Kidney glomerular epithelial cell (primary cell): ENCODE data around the gene RGP1.

Source experiments
- DNase-seq: peaks from one replicate; lab custom pipeline; 2025; lab: John Stamatoyannopoulos, UW

The RGP1 gene

GRCh38 chr9:35771943-35772342, 22.9 kb downstream of the RGP1 start:
- DNase-seq: no peak

- DNase-seq: no peak
Observed at GRCh38 chr9:35774907-35775635, 26.0 kb downstream of the RGP1 start.

- DNase-seq: peak; percentile 27
Observed at GRCh38 chr9:35776018-35776417, 26.9 kb downstream of the RGP1 start.

- no peak for DNase-seq
Observed at GRCh38 chr9:35778496-35778895, 29.4 kb downstream of the RGP1 start.

- no peak for DNase-seq
Observed at GRCh38 chr9:35781066-35781465, 32.0 kb downstream of the RGP1 start.

- no peak for DNase-seq
Observed at GRCh38 chr9:35783418-35783817, 34.3 kb downstream of the RGP1 start.

- no peak for DNase-seq
Observed at GRCh38 chr9:35789541-35789940, 40.5 kb downstream of the RGP1 start.

- DNase-seq: no peak
Observed at GRCh38 chr9:35790025-35790384, 40.9 kb downstream of the RGP1 start.

GRCh38 chr9:35790385-35791296, 41.6 kb downstream of the RGP1 start:
- DNase-seq: peak; percentile 78

GRCh38 chr9:35791297-35791921, 42.3 kb downstream of the RGP1 start, which contains the start of gene NPR2:
TSS of gene NPR2 (plus strand) at chr9:35791591. CDS start at chr9:35792409, 818 bp downstream.
- peak; percentile 5 for DNase-seq

- no peak for DNase-seq
Observed at GRCh38 chr9:35792024-35792813, 43.1 kb downstream of the RGP1 start.

- DNase-seq: no peak
Observed at GRCh38 chr9:35792826-35793225, 43.7 kb downstream of the RGP1 start.

GRCh38 chr9:35793461-35793860, 44.4 kb downstream of the RGP1 start:
- DNase-seq: no peak

- DNase-seq: peak; percentile 9
Observed at GRCh38 chr9:35795695-35796094, 46.6 kb downstream of the RGP1 start.

- DNase-seq: peak; percentile 5
Observed at GRCh38 chr9:35797311-35798109, 48.4 kb downstream of the RGP1 start.

- peak; percentile 37 for DNase-seq
Observed at GRCh38 chr9:35798658-35799374, 49.7 kb downstream of the RGP1 start.

- no peak for DNase-seq
Observed at GRCh38 chr9:35800530-35800929, 51.4 kb downstream of the RGP1 start.

- no peak for DNase-seq
Observed at GRCh38 chr9:35801328-35802128, 52.4 kb downstream of the RGP1 start.

GRCh38 chr9:35806101-35806500, 57.0 kb downstream of the RGP1 start:
- no peak for DNase-seq
